GM21381 (cell line): ENCODE results near the gene EML5.

Source experiments
- ATAC-seq: cut with Tn5 transposase; IDR thresholded peaks from one replicate; pipeline ENCODE4 v1.9.1; 2021; ENCODE audit warnings: mild to moderate bottlenecking, moderate library complexity; ENCODE audit not compliant: unreplicated experiment

Gene EML5

DNA sequence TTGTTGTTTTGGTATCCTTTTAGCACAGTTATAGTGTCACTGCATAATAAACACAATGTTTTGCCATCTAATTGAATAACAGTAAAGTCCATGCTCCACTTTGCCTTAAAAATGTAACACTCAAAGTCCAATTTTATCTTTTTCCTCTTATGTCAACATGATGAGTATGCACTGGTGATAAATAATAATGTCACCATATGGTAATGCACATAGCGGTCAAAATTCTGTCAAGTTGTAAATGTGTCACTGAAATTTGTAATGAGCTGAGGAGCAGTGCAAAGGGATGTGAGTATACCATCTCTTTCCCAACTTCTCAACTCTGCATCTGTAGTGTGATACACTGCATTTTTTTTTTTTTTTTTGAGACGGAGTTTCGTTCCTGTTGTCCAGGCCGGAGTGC is 65.7 kb downstream of the EML5 start:
- no peak for ATAC-seq

DNA sequence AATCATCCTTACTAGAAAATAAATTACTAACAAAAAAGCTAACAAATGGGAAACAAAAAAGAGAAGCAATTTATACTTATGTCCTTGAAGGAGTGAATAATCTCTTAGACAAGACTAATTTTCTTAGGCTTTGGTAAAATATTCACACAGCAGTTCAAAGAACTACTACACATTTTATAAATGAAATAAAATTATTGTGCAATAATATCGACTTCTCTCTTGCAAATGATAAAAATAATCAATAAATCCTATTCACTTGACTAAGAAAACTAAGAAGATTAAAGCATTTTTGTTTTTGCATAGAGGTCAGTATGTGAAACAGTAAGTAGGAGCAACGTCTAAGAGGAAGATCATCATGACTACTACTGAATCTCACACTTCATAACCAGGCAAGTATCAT is 82.0 kb downstream of the EML5 start:
- ATAC-seq, result no peak

DNA sequence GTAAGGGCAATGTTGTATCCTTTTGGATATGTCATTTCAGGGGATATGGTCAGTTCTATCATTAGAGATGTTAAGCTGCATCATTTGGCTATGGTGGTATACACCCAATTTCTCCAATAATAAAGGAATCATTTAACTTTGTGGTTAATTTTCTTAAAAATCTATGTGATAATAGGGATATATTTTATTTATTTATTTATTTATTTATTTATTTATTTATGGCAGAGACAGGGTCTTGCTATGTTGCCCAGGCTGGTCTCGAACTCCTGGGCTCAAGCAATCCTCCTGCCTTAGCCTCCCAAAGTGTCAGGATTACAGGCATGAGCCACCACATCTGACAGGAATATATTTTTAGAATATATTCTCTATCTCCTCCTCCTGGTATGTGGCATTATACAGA is 85.7 kb downstream of the EML5 start:
- no peak for ATAC-seq

DNA sequence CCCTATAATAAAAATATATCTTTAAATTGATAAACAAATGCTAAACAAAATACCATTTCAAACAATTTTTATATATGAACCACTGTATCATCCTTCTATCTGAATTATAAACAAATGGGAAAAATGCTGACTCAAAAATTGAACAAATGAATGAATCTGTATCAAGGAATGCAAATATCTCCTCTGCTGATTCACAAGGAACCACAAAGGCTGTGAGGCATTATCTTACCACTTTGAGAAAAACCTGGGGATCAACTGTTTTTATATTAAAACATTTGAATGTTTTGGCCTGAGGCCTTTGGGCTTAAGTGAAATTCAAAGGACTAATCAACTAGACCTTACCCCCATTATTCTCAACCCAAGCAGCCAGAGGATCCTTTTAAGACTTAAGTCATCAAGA is 86.3 kb downstream of the EML5 start:
- no peak for ATAC-seq

DNA sequence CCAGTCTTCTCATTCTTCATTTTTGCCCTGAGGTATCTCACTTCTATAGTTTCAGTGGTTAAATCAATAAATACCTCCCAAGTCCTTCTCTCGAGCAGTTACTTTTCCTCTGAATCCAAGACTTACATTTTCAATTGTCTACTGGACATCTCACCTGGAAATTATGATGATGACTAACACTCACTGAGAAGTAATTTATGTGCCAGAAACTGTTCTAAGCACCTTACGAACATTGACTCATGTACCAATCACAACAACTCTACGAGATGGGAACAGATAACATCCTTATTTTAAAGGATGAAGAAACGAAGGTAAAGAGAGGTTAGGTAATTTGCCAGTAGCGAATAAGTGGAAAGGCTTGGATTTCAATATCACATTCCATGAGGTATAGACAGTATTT is 94.1 kb downstream of the EML5 start:
- no peak for ATAC-seq

DNA sequence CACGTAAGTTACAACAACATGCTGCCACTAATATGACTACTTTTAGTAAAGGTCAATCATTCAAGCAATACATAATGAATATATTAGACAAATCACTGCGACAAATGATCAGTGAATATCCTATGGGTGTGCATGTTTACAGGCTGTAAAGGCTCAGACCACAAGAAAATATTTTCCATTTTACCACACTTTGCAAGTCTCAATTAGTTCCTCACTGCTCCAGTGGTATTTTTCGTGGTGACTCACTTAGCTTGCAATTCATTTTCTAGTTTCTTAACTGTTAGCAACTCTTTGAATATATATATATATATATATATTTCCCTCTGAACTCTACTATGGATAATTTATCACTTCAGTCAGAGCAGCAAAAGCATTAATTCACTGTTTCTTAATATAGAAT is 96.9 kb downstream of the EML5 start:
- no peak for ATAC-seq

DNA sequence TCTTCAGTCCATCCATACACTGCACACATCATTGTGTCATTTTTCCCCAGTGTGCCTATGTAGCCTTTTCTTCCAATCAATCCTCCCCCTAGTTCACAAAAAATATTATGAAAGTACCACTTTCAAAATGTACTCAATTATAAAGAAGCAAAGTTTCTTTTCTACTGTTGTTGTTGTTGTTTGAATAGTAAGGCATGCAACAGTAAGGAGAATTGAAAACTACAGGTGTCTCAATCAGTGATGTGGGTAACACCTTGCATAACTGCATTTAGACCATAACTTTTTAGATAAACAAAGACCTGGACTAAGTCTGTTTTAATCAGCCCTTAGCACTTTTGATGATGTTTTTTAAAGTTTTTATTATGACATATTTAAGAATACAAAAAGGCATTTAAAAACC is 104.4 kb downstream of the EML5 start:
- ATAC-seq, result no peak

DNA sequence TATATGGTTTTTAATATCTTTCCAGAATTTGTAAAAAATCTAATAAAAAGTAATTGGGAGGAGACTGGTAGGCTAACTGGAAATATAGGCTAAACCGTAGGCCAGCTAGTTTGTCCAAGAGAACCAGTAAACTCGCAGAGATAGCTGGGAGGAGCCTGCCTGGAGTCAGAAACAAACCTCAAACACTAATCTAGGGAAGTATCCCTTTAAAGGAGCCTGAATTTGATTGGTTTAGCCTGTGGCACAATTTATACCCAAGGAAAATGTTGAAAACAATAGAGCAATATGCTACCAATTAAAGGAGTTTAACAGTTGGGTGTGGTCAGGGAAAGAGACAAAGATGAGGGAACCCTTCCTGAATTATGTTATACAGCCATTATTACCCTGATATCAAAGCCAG is 109.6 kb downstream of the EML5 start:
- ATAC-seq, result no peak

DNA sequence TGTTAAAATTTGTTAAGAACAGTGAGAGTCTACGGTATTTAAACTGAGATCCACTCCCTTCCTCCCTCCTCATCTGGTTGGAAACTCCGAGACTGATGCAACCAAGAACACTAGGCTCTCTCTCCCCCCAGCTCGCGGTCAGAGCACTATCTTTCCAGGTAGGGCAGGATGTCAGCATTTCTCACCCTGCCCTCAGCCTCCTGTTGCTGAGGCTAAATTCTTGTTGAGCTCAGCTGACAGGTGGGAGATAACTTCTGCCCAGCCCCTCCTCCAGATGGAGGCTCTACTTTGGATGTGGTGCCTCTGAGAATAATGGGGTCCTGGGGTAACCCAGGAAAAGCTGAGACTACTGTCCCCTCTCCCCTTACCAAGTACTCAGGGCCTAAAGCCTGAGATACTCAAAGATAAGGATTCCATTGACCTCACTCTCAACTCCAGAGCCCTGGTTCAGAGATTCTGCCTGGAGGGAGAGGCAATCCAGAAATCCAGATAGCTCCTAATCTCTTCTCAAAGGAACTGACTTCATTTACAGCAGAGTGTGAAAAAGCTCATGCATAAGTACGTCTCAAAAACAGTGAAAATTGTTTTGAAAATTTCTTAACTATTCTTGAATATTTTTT is 110.1 kb downstream of the EML5 start:
- no peak for ATAC-seq

DNA sequence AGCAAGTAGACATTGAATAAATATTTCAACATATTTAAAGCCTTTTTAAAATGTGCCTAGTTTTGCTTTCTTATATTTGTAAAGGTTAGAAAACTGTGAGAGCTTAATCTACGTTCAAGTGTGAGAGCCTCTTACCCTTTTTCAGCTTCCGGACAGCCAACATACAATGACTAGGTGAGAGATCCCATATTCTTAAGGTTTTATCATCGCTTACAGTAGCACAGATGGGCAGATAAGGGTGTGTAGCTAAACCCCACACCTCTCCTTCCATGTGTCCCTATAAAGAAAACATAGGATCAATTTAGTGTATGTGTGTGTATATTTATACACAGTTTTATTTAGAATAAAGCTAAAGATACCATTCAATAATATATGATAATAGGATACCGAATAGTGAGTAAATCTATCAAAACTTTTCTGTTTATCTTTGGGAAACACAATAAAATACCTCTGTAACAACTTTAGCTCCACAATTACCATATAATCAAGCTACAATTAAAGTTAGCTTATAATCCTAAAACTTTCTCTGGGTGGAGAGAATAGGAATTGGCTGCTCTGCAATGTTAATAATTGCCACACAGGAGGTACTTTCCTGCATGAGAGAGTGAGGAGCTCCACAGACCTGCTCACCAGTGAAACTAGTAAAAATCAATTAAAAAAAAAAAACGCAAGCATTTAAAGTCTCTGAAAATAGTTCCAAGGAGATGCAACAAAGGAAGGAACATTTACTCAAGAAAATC is 110.8 kb downstream of the EML5 start:
- no peak for ATAC-seq

DNA sequence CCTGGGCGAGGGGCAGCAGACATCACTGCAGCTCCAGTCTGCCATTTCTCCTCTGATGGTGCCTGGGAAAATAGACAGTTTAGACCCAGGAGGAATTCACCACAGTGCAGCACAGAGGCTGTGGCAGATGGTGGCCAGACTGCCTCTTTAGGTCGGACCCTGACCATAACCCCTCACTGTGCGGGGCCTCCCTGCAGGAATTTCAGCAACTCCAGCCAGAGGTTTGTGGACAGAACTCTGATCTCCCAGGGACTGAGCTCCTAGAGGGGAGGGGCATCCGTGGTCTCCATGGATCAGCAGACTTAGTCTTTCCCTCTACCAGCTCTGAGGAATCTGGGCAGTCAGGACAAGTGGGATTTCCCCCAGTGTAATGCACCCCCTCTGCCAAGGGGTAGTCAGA is 123.4 kb downstream of the EML5 start:
- ATAC-seq, result no peak

DNA sequence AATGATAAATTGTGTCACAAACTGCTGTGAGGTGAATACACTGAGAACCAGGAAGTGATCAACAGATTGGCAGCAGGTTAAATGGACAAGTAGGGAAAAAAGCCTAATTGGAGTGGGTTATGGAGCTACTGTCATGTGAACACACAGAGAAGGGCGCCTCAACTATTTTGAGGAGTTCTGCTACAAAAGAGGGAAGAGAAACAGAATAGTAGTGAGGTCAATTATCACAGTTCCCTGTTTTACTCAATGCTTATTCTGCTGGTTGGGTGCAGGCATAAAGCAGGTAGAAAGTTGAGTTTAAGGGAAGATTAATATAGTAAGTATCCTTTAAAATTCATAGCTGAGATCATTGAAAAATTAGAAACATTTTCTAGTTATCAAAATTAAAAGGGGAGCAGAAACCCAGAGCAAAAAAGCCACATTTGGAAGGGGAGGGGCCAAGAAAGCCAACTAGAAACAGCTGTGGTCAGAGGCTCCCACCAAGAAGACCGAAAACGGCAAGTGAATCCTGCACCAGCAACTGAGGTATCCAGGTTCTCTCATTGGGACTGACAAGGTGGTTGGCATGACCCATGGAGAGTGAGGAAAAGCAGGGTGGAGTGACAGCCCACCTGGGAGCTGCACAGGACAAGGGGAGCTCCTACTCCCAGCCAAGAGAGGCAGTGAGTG is 124.2 kb downstream of the EML5 start:
- ATAC-seq, result peak; percentile 64

DNA sequence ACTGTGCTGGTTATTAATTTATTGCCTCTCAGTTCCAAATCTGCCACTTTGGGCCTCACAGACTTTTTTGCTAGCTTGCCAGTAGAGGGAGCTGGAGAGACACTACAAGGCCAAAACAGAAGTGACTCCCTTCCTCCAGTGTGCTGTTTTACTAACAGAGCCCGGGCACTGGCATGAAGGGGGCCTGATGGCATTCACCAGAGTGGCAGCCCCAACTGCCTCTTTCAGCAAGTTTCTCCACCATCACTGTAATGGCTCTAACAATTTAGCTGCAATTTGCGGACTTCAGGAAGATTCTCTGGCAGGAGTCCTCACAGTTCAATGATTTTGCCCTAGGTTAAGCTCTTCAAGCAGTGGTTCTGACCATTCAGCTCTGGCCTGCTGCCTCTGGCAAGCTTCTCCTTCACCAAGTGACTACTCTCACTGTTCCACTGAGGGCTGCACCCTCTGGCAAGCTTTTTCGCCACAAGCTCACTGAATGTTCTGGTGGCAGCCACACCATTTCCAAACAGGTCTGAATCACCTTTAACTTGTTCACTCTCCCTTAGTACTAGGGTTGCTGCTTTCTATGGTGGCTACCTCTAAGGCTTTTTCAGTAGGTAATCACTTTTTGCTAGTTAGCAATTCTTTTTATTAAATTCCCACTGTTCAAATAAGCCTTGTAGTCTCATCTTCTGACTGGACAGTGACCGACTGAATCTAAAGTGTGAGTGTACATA is 125.0 kb downstream of the EML5 start:
- peak; percentile 76 for ATAC-seq

DNA sequence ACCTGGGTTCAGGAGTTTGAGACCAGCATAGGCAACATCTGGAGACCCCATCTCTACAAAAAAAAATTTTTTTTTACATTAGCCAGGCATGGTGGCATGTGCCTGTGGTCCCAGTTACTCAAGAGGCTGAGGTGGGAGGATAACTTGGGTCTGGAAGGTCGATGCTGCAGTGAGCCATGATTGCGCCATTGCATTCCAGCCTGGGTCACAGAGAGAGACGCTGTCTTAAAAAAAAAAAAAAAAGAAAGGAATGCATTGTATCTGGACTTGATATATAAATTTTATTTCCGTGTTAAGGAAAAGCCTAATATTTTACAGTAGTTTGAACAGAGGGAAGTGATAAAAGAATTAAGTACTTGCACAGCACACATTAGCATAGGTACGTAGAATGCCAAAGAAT is 132.7 kb downstream of the EML5 start:
- ATAC-seq, result no peak

DNA sequence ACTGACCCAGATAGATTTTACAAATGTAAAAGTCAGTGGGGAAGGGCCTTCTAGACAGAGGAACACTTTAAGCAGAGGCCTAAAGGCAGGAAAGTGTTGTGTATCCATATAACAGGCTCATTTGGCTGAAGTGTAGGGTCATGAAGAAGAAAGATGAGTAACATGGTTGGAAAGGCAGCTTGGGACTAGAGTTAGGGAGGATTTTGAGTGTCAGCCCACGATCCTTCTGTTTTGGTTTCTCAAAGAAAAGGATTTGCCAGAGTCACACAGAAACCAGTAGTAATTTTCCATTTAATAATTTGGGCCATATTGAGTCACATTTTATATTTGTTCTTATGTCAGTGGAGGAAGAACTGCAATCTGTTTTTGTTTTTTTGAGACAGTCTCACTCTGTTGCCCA is 153.5 kb downstream of the EML5 start:
- ATAC-seq, result no peak

DNA sequence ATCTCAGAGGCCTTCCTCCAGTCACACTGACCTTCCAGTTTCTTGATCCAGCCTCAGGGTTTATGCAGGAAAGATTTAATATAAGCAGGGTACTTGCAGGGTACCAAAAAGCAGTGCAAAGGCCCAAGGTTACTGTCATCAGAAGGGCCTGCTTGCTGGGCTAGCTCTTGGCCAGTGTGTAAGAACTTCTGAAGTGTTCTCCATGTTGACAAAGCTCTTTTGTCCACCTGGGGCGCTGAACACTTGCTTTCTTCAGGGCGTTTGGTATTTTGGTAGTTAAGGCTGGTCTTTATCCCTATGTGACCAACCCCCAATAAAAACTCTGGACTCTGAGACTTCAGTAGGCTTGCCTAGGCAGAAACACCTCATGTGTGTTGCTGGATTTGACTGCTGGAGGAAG is 160.2 kb downstream of the EML5 start:
- ATAC-seq, result no peak

DNA sequence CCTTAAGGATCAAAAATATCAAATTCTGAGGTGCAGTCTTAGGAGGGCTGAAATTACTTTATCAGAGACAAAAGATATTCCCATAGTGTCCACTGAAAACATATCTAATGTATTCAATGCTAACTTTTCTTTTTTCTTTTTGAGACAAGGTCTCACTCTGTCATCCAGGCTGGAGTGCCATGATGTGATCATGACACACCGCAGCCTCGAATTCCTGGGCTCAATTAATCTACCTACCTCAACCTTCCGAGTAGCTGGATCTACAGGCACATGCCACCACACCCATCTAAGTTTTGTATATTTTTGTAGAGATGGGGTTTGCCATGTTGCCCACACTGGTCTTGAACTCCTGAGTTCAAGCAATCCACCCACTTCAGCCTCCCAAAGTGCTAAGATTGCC is 161.7 kb downstream of the EML5 start:
- no peak for ATAC-seq

DNA sequence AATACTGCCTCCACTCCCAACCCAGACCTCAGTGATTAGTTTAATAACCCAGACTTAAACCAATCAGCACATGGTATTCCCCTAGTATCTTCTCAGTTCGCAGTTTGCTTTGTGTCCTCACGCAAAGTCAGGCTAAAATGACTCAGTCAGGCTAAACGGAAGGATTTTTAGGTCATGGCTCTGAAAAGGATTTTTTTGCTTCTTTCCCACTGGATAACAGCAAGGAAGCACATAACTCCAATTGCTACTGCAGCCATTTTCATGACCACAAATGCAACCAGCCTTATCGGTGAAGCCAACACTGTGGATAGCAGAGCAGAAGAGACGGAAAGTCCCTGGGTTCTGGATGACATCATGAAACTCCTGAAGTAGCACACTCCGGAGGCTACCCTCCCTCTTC is 162.2 kb downstream of the EML5 start:
- no peak for ATAC-seq

DNA sequence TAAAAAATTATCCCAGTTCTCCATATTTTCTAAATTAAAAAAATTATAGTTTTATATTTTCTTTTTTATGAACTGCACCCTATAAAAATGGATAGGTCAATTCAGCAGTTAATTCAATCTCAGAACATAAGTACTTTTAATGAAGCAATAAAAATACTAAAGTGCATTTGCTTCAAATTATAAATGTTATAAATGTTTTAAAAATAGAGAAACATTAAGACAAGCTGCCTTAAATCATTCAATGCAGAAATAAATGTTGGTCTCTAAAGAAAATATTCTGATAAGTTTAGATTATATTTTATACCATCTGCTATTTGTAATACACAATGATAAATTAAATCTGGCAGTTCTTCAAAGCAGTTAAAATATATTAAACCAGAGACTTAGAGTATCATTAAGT is 164.3 kb downstream of the EML5 start:
- no peak for ATAC-seq

DNA sequence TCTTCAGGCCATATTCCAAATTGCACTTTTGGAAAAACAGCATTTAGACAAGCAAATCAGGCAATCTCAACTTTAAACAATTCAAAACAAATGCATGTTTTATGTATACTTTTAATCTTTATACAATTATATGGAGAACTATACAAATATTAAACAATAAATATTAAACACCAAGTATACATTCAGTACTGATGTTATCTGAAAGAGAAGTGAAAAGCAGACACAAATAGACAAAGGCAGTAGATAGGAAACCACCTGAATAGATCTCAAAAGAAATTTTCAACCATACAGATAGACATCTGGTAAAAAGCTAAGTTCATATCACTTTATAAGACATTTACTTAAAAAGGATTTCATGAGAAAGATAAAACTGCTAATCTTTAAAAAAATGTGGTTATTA is 164.7 kb downstream of the EML5 start:
- ATAC-seq, result no peak

DNA sequence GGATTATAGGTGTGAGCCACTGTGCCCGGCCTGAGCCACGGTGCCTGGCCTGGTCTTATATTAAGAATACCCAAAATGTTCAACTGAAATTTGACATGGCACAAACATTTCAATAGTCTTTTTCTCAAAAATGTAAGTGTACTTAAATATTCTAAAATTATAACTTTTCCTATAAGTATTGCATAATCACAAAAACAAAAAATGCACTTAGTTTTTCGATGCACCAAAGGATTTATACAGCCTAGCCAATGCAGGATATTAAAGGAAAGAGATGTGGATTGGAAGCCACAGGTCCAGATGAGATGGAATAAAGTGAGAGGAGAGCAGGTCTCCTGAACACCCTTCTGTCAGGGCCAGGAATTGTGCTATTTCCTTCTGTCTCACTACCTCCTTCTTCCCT is 167.1 kb downstream of the EML5 start:
- no peak for ATAC-seq

DNA sequence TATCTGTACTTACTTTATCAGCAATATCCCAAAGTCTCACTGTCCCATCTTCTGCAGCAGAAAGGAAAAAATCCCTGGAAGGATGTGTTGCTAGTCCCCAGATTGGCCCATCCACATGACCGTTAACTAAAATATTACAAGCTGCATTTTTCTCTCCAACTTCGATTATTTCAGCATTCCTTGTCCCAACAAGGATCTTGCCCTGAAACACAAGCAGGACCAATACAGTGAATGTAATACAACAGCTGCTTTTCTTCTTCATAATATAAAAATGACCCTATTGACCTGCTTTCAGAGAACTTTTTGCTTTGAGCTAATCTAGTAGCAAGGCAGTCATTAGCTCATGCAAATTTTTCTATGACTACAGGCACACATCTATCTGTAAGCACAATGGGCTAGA is 171.7 kb downstream of the EML5 start:
- no peak for ATAC-seq
